Lower leg skin (tissue), 4 donors: ENCODE results near the gene IFNA8. TPM values are rescaled to one million over a fixed set of nuclear protein-coding genes. Genes with fewer than 3 reads are reported as not detected.

Experiments
- DNase-seq, 2 donors: peaks; one replicate each; pipeline ENCODE4 v3.0.0-alpha.2; 2019; ENCODE audit warnings: low spot score in 2 of 2
- H3K4me3 ChIP-seq: fragments of 200-600 bp; sonication (generic); 2 replicates; pipeline ENCODE4 v1.5.1; 2017; ENCODE audit warnings: mild to moderate bottlenecking, low read depth; ENCODE audit not compliant: poor library complexity, severe bottlenecking
- CTCF ChIP-seq, 3 donors: fragments of 450-650 bp; IDR thresholded peaks; one replicate each; pipeline ENCODE4 v1.5.1; 2016; ENCODE audit warnings: antibody characterized with exemption in 3 of 3, mild to moderate bottlenecking in 3 of 3, moderate library complexity in 2 of 3
- POLR2A ChIP-seq, 2 donors: fragments of 450-650 bp; IDR thresholded peaks; one replicate each; pipeline ENCODE4 v1.6.1; 2016 to 2017; ENCODE audit warnings: antibody characterized with exemption in 2 of 2, mild to moderate bottlenecking in 1 of 2, moderate library complexity in 1 of 2
- WGBS, 2 donors: methylation state at CpG; one replicate each; pipeline ENCODE4 v1.1.5; 2018; 5-methylcytosine and 5-hydroxymethylcytosine counted together
- intact Hi-C: fragments of 100-400 bp; cut with DNase I; formaldehyde crosslinking; loops from one replicate; pipeline ENCODE4 v1.15.0; 2023; ENCODE audit warnings: low total_unique reads
- total RNA-seq, 4 donors: library from RNA; depleted of rRNA; stranded (reverse); fragments of >200 nt; gene quantifications; one replicate each; pipeline ENCODE4 v1.1.0, GENCODE V29; 2016

IFNA8 gene
- total RNA-seq, 4 donors from 2014 or later, result not detected

GRCh38 chr9:21399956-21400355, 9.0 kb upstream of the IFNA8 start:
- intact Hi-C loops, result no loop called here

GRCh38 chr9:21402386-21403251, 6.3 kb upstream of the IFNA8 start:
- no peak overlapping the region for H3K4me3 ChIP-seq
- 1 to 2% methylated on average over 48 to 53 of the region's 53 CpGs for WGBS, 2 donors
- DNase-seq, result peak in 1 of 2 donors; percentile 86
- no peak for TF ChIP-seq POLR2A (IDR thresholded peaks at IDR 0.05)
- no peak for TF ChIP-seq CTCF (IDR thresholded peaks at IDR 0.05)
- intact Hi-C loops, result no loop called here

More at GRCh38 chr9:21399956-21400355, 9.0 kb upstream of the IFNA8 start:
- 14 to 25% methylated on average over 3 of the region's 3 CpGs for WGBS, 2 donors
- no peak for DNase-seq
- no peak overlapping the region for H3K4me3 ChIP-seq
- TF ChIP-seq CTCF (IDR thresholded peaks at IDR 0.05) (no peak), POLR2A (IDR thresholded peaks at IDR 0.05) (no peak)

- H3K4me3 ChIP-seq, result no peak overlapping the region
- TF ChIP-seq CTCF (IDR thresholded peaks at IDR 0.05), result no peak
- no peak for TF ChIP-seq POLR2A (IDR thresholded peaks at IDR 0.05)
- 32 to 34% methylated on average over 3 of the region's 3 CpGs for WGBS, 2 donors
- no peak for DNase-seq
- intact Hi-C loops, result no loop called here
These were observed 4.8 kb upstream of the IFNA8 start for GRCh38 chr9:21404146-21404545.

- TF ChIP-seq POLR2A (IDR thresholded peaks at IDR 0.05) (no peak), CTCF (IDR thresholded peaks at IDR 0.05) (no peak)
- intact Hi-C loops, result no loop called here
- H3K4me3 ChIP-seq, result no peak overlapping the region
- DNase-seq, result no peak
These were observed 3.2 kb downstream of the IFNA8 start for GRCh38 chr9:21412107-21412506.

- TF ChIP-seq CTCF (IDR thresholded peaks at IDR 0.05), result no peak
- no peak for TF ChIP-seq POLR2A (IDR thresholded peaks at IDR 0.05)
- WGBS, 2 donors, result 87 to 89% methylated on average over 4 of the region's 4 CpGs
- H3K4me3 ChIP-seq, result no peak overlapping the region
- intact Hi-C loops, result no loop called here
- no peak for DNase-seq
These were observed 4.2 kb downstream of the IFNA8 start for GRCh38 chr9:21413151-21413550.
